ENCODE data around the gene TSC22D1. TPM values are rescaled to one million over a fixed set of nuclear protein-coding genes. Genes with fewer than 3 reads are reported as not detected.

Gene TSC22D1
- total and polyA plus RNA-seq, 2 experiments from 2014 or later = 173 to 195 TPM

DNA sequence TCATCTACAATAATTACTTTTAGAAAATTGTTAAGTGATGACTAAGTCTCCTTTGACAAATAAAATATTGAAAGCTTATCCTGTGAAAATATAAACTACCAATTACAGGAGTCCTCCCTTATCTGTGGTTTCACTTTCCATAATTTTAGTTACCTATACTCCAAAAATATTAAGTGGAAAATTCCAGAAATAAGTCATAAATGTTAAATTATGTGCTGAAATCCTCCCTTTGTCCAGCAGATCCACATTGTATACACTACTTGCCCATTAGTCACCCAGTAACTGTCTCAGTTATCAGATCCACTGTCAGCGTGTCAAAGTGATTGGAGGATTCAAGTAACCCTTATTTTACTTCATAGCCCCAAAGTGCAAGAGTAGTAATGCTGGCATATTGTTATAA, 104.4 kb downstream of the TSC22D1 start:
- no peak for DNase-seq (ENCODE audit: low spot score)
- Histone ChIP-seq H4K20me1 (ENCODE audit: insufficient read depth, poor library complexity, severe bottlenecking) (no peaks in the 10 kb centered on the region), H2AFZ (no peak overlapping the region), H3K27ac (no peak overlapping the region), H3K4me2 (no peak overlapping the region), H3K27me3 (no peaks in the 10 kb centered on the region), H3K9me2 (replicated peaks; ENCODE audit: insufficient read depth) (no peaks in the 10 kb centered on the region), H3K4me3 (no peak overlapping the region), H3K9me3 (ENCODE audit: low read depth) (no peaks in the 10 kb centered on the region), H3K4me1 (ENCODE audit: insufficient read depth) (no peaks in the 10 kb centered on the region), H3K36me3 (replicated peaks; ENCODE audit: insufficient read depth, low read depth) (no peaks in the 10 kb centered on the region), H3K79me2 (peaks cover 19% of the 10 kb centered on the region)
- WGBS (ENCODE audit: low lambda C conversion rate, missing lambda C conversion rate) = 48% methylated on average over 1 of the region's 1 CpG
- no peak for TF ChIP-seq EZH2phosphoT487 (IDR thresholded peaks at IDR 0.05; ENCODE audit: low read depth, severe bottlenecking, unreplicated experiment)
- no peak for TF ChIP-seq EZH2 (IDR thresholded peaks at IDR 0.05; ENCODE audit: borderline replicate concordance)
- TF ChIP-seq, protein P1, sequence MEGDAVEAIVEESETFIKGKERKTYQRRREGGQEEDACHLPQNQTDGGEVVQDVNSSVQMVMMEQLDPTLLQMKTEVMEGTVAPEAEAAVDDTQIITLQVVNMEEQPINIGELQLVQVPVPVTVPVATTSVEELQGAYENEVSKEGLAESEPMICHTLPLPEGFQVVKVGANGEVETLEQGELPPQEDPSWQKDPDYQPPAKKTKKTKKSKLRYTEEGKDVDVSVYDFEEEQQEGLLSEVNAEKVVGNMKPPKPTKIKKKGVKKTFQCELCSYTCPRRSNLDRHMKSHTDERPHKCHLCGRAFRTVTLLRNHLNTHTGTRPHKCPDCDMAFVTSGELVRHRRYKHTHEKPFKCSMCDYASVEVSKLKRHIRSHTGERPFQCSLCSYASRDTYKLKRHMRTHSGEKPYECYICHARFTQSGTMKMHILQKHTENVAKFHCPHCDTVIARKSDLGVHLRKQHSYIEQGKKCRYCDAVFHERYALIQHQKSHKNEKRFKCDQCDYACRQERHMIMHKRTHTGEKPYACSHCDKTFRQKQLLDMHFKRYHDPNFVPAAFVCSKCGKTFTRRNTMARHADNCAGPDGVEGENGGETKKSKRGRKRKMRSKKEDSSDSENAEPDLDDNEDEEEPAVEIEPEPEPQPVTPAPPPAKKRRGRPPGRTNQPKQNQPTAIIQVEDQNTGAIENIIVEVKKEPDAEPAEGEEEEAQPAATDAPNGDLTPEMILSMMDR (IDR thresholded peaks at IDR 0.05; ENCODE audit: poor library complexity) = no peak

DNA sequence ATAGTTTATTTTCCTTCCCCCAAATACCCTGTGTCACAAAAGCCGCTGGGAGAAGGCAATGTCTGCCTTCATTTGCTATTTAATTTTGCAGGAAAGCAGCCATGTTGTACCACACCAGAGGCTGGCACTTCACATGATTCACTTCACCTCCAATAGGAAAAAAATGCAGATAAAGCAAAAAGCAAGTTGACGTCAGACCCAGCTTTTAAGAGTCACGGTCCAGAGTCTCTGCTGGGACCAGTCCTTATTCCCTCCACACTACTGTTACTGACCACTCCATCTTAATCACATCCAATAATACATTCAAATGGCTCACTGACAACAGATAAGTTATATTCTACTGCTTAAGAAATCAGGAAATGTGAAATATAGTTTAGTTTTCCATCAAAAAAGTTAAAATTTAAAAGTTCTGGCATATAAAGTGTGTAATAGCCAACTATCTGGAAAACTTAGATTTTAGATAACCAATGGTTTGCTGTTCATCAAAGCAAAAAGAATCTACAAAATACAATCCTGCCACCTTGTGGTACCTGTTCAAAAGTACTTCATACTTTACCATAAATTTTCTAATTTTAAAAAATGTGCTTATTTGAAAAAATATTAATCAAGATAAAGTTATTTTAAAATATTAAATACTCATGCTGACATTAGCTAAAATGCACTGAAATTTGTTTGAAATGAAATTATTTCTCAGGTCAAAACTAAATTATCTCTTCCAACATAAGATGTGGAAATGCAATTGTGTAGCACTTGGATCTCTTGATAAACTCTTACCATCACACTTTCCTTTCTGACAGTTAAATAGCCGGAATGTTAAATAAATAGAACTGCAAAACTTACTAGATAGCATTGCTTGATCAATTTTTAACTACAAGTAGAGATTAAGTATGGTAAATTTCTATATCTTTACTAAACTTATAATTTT, 105.2 kb downstream of the TSC22D1 start:
- H3K9me3 ChIP-seq (ENCODE audit: low read depth) = no peaks in the 10 kb centered on the region

DNA sequence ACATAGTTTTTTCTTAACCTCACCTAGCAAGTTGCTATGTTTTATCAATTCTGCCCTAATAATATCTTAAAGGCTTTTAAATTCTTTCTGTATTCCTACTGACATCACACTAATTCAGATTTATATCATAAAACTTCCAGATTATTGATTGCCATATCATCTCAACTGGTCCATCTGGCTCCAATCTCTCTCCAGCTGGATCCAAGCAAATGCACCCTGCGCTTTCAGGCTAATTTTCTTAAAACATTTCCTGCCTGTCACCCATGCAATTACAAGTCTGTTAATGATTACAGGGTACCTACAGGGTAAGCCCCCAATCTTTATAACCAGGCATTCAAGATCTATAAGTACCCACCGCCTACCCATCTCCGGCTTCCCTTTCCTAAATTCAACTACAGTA, 107.3 kb downstream of the TSC22D1 start:
- H4K20me1 ChIP-seq (ENCODE audit: insufficient read depth, poor library complexity, severe bottlenecking) = no peaks in the 10 kb centered on the region
- WGBS (ENCODE audit: low lambda C conversion rate, missing lambda C conversion rate) = 81% methylated on average over 3 of the region's 3 CpGs
- no peaks in the 10 kb centered on the region for H3K4me1 ChIP-seq (ENCODE audit: insufficient read depth)
- no peak overlapping the region for H3K4me3 ChIP-seq
- DNase-seq (ENCODE audit: low spot score) = no peak
- H3K4me2 ChIP-seq = no peak overlapping the region
- TF ChIP-seq EZH2phosphoT487 (IDR thresholded peaks at IDR 0.05; ENCODE audit: low read depth, severe bottlenecking, unreplicated experiment) (no peak), EZH2 (IDR thresholded peaks at IDR 0.05; ENCODE audit: borderline replicate concordance) (no peak)
- TF ChIP-seq, protein P1 (IDR thresholded peaks at IDR 0.05; ENCODE audit: poor library complexity) = no peak
- no peaks in the 10 kb centered on the region for H3K9me2 ChIP-seq (replicated peaks; ENCODE audit: insufficient read depth)
- no peaks in the 10 kb centered on the region for H3K27me3 ChIP-seq
- no peak overlapping the region for H2AFZ ChIP-seq
- H3K27ac ChIP-seq = no peak overlapping the region
- no peaks in the 10 kb centered on the region for H3K36me3 ChIP-seq (replicated peaks; ENCODE audit: insufficient read depth, low read depth)
- peaks cover 23% of the 10 kb centered on the region for H3K79me2 ChIP-seq
- H3K9me3 ChIP-seq (ENCODE audit: low read depth) = no peaks in the 10 kb centered on the region

More for the DNA sequence above, 105.2 kb downstream of the TSC22D1 start:
- Histone ChIP-seq H3K4me2 (no peak overlapping the region), H3K79me2 (peaks cover 26% of the 10 kb centered on the region), H3K4me1 (ENCODE audit: insufficient read depth) (no peaks in the 10 kb centered on the region), H3K9me2 (replicated peaks; ENCODE audit: insufficient read depth) (no peaks in the 10 kb centered on the region), H2AFZ (no peak overlapping the region), H3K36me3 (replicated peaks; ENCODE audit: insufficient read depth, low read depth) (no peaks in the 10 kb centered on the region), H3K27ac (no peak overlapping the region), H4K20me1 (ENCODE audit: insufficient read depth, poor library complexity, severe bottlenecking) (no peaks in the 10 kb centered on the region), H3K27me3 (no peaks in the 10 kb centered on the region), H3K4me3 (no peak overlapping the region)
- peak; percentile 41 for DNase-seq (ENCODE audit: low spot score)
- TF ChIP-seq EZH2 (IDR thresholded peaks at IDR 0.05; ENCODE audit: borderline replicate concordance) = no peak
- TF ChIP-seq, protein P1 (IDR thresholded peaks at IDR 0.05; ENCODE audit: poor library complexity) = peak; percentile 72
- WGBS (ENCODE audit: low lambda C conversion rate, missing lambda C conversion rate) = 49% methylated on average over 4 of the region's 4 CpGs

All from hepatocyte (in vitro differentiated cells).